ENCODE measurements around the gene ADGRB3.

The ADGRB3 gene

GRCh38 chr6:69038841-69039240 is 403.8 kb downstream of the ADGRB3 start:
- H3K36me3 ChIP-seq (replicated peaks; ENCODE audit: insufficient read depth, low read length): no peaks in the 10 kb centered on the region
- H3K4me2 ChIP-seq (ENCODE audit: low read depth, low read length): no peak overlapping the region
- no peaks in the 10 kb centered on the region for H3K27me3 ChIP-seq (replicated peaks; ENCODE audit: insufficient read depth, low read length)
- H3K9me2 ChIP-seq (replicated peaks; ENCODE audit: insufficient read depth, low read length): no peaks in the 10 kb centered on the region
- no peak overlapping the region for H2AFZ ChIP-seq (ENCODE audit: low read length)
- H3K4me1 ChIP-seq (ENCODE audit: low read length): no peaks in the 10 kb centered on the region
- H3K9me3 ChIP-seq (replicated peaks; ENCODE audit: insufficient read depth, low read length): no peaks in the 10 kb centered on the region
- no peaks in the 10 kb centered on the region for H3F3A ChIP-seq (ENCODE audit: insufficient read depth, low read length)
- DNase-seq: no peak
- H3K4me3 ChIP-seq (ENCODE audit: low read length): no peak overlapping the region
- H3K9ac ChIP-seq (ENCODE audit: low read length): no peak overlapping the region
- no peaks in the 10 kb centered on the region for H3K79me2 ChIP-seq (ENCODE audit: low read length)
- no peaks in the 10 kb centered on the region for H4K20me1 ChIP-seq (ENCODE audit: insufficient read depth, low read length)
- TF ChIP-seq CTCF (IDR thresholded peaks at IDR 0.05; ENCODE audit: low read length) (no peak), EZH2 (optimal IDR thresholded peaks at IDR 0.05; ENCODE audit: low read depth, low read length) (no peak), EZH2phosphoT487 (IDR thresholded peaks at IDR 0.05; ENCODE audit: low read length) (no peak)
- no peak overlapping the region for H3K27ac ChIP-seq (ENCODE audit: low read length)

- Histone ChIP-seq H3K9me3 (replicated peaks; ENCODE audit: insufficient read depth, low read length) (no peaks in the 10 kb centered on the region), H3K79me2 (ENCODE audit: low read length) (no peaks in the 10 kb centered on the region), H3K4me2 (ENCODE audit: low read depth, low read length) (no peak overlapping the region), H3K27ac (ENCODE audit: low read length) (no peak overlapping the region), H3K4me1 (ENCODE audit: low read length) (no peaks in the 10 kb centered on the region), H3K4me3 (ENCODE audit: low read length) (no peak overlapping the region), H3K9ac (ENCODE audit: low read length) (no peak overlapping the region), H3F3A (ENCODE audit: insufficient read depth, low read length) (no peaks in the 10 kb centered on the region), H2AFZ (ENCODE audit: low read length) (no peak overlapping the region), H3K9me2 (replicated peaks; ENCODE audit: insufficient read depth, low read length) (no peaks in the 10 kb centered on the region), H4K20me1 (ENCODE audit: insufficient read depth, low read length) (no peaks in the 10 kb centered on the region), H3K36me3 (replicated peaks; ENCODE audit: insufficient read depth, low read length) (no peaks in the 10 kb centered on the region), H3K27me3 (replicated peaks; ENCODE audit: insufficient read depth, low read length) (no peaks in the 10 kb centered on the region)
- no peak for DNase-seq
- no peak for TF ChIP-seq EZH2 (optimal IDR thresholded peaks at IDR 0.05; ENCODE audit: low read depth, low read length)
- TF ChIP-seq CTCF (IDR thresholded peaks at IDR 0.05; ENCODE audit: low read length): no peak
- TF ChIP-seq EZH2phosphoT487 (IDR thresholded peaks at IDR 0.05; ENCODE audit: low read length): no peak
Measured at GRCh38 chr6:69042297-69042696, 407.2 kb downstream of the ADGRB3 start.

DNA sequence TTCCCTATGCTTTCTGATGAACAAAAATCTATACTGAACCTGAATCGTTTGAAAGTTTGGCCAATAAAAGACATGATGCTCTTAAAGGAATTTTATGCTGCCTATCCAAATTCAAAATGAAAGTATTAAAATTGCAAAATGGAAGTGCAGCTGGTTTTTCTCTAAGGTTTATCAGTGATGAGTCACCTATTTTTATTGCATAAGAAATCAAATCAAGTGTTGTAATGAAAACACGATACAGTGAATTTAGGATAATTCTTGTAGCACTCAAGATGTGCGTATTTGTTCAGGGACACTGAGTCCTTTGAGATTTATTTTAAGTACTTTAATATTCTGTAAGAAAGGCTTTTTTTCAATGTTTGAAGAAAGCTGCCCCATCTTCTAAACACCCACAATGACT is 409.5 kb downstream of the ADGRB3 start:
- H2AFZ ChIP-seq (ENCODE audit: low read length): no peak overlapping the region
- no peaks in the 10 kb centered on the region for H3F3A ChIP-seq (ENCODE audit: insufficient read depth, low read length)
- H3K4me3 ChIP-seq (ENCODE audit: low read length): no peak overlapping the region
- no peak for DNase-seq
- H3K4me1 ChIP-seq (ENCODE audit: low read length): no peaks in the 10 kb centered on the region
- no peak for TF ChIP-seq EZH2 (optimal IDR thresholded peaks at IDR 0.05; ENCODE audit: low read depth, low read length)
- no peak for TF ChIP-seq CTCF (IDR thresholded peaks at IDR 0.05; ENCODE audit: low read length)
- TF ChIP-seq EZH2phosphoT487 (IDR thresholded peaks at IDR 0.05; ENCODE audit: low read length): no peak
- no peaks in the 10 kb centered on the region for H4K20me1 ChIP-seq (ENCODE audit: insufficient read depth, low read length)
- no peaks in the 10 kb centered on the region for H3K36me3 ChIP-seq (replicated peaks; ENCODE audit: insufficient read depth, low read length)
- no peaks in the 10 kb centered on the region for H3K27me3 ChIP-seq (replicated peaks; ENCODE audit: insufficient read depth, low read length)
- H3K27ac ChIP-seq (ENCODE audit: low read length): no peak overlapping the region
- no peaks in the 10 kb centered on the region for H3K79me2 ChIP-seq (ENCODE audit: low read length)
- H3K9me2 ChIP-seq (replicated peaks; ENCODE audit: insufficient read depth, low read length): no peaks in the 10 kb centered on the region
- H3K9me3 ChIP-seq (replicated peaks; ENCODE audit: insufficient read depth, low read length): no peaks in the 10 kb centered on the region
- H3K4me2 ChIP-seq (ENCODE audit: low read depth, low read length): no peak overlapping the region
- H3K9ac ChIP-seq (ENCODE audit: low read length): no peak overlapping the region
